Measurements from ENCODE around the gene TMEM219.
A peak's percentile ranks its signal among the peaks of the same experiment; 100 is the strongest.
"Not testable (repeated sequence)": the region's sequence is repeated elsewhere in the genome, so short reads cannot be mapped to it uniquely, and the experiment has no call there.

Gene TMEM219

DNA sequence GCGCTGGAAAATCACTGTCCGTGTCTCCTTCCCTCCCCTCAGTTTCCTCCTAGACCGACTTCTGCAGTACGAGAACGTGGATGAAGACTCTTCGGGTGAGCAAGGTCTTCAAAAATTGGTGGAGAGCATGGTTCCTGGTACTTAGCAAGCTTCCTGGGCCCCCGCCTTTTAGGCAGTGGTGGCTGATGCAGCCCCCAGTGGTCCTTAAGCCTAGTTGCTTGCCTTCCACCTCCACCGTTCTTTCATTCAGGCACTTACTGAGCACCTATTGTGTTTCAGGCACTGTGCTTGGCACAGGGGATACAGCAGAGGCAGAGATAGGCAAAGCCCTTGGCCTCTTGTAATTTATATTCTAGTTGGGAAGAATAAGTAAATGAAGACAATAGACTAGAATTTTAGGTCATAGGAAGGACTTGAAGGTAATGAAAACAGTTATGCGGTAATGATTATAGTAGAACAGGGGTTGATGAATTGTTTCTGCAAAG, 34.9 kb downstream of the TMEM219 start:
- no peak for DNase-seq

GRCh38 chr16:29999605-30000004, 37.7 kb downstream of the TMEM219 start:
- DNase-seq, result no peak

DNA sequence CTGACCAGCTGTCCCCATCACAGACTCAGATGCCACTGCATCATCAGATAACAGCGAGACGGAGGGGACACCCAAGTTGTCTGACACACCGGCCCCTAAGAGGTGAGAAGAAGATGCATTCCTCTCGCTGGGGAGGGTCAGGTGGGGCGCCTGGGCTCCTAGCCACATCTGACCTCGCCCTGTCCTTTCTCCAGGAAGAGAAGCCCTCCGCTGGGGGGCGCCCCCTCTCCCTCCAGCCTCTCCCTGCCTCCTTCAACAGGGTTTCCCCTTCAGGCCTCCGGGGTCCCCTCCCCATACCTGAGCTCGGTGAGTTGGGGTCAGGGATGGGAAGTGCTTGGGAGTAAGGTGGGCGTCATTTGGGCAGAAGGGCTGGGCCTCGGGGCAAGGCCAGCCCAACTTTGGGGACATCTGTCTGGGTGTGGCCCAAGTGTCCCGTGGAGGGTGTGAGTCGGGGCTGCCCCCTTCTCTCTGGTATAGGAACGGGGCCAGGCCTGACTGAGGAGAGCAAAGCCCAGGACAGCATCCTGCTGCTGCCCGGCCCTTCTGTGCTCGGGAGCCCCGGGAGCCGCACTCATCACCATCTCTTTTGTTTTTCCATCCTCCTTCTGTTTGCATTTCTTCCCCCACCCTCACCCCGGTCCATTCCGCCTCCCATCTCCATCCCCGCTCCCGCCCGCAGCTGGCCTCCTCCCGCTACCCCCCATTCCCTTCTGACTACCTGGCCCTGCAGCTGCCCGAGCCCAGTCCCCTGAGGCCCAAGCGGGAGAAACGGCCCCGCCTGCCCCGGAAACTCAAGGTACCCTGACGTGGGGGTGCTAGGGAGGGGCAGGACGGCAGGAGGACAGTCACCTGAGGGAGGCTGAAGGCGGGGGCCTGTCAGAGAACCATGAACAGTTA, 39.1 kb downstream of the TMEM219 start:
- no peak for DNase-seq

GRCh38 chr16:30002614-30003346, 40.9 kb downstream of the TMEM219 start:
- DNase-seq, result no peak

DNA sequence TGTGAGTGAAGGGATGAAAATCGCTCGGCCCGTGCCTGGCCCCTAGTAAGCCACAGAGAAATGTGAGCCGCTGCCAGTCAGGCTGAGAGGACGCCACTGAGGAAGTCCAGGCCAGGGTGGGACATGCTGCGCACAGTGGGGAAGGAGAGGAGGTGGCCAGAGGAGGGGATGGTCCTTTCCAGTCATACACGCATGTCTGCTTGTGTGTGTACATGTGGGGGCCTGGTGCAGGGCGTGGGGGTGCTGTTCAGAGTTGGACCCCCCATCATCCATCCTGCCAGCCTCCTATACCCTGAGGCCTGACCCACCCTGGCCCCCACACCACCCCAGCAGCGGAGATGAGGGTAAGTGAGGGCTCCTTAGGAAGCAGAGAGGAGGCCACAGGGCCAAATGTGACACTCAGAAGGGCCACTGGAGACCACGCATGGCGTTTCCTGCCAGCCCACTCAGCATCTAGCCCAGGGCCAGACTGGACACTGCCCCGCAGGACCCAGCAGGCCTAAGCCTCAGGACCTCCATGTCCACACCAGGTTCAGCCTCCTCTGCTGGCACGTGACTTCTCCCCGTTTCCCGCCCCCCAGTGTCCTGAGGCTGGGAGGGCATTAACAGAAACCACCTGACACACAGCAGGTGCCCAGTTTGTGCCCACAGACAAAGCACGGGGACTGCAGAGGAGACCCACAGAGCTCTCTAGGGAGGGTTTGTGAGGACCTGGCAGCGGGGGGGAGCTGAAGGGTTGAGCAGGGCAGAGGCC, 42.0 kb downstream of the TMEM219 start:
- DNase-seq, result no peak

DNA sequence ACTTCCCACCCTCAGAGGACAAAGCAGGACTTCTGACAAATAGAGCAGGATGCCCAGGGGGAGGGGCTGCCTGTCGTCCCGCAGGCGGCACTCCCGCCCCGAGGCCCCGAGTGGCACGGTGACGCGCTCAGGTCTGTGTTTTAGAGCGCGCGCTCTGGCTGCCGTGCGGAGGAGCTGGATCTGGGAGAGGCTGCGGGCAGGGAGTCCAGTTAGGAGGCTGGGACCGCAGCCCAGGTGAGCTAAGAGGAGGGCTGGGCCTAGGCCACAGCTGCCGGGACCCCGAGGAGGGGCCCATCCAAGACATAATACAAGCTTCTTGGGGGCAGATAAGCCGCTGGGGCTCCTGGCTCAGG, 42.5 kb downstream of the TMEM219 start:
- peak; percentile 59 for DNase-seq

- no peak for DNase-seq
Observed at GRCh38 chr16:30004811-30005242, 42.9 kb downstream of the TMEM219 start.

GRCh38 chr16:30005341-30006094, 43.6 kb downstream of the TMEM219 start:
- no peak for DNase-seq

GRCh38 chr16:30006095-30006473, 44.2 kb downstream of the TMEM219 start:
- no peak for DNase-seq

- no peak for DNase-seq
Observed at GRCh38 chr16:30006659-30007377, 44.9 kb downstream of the TMEM219 start.

DNA sequence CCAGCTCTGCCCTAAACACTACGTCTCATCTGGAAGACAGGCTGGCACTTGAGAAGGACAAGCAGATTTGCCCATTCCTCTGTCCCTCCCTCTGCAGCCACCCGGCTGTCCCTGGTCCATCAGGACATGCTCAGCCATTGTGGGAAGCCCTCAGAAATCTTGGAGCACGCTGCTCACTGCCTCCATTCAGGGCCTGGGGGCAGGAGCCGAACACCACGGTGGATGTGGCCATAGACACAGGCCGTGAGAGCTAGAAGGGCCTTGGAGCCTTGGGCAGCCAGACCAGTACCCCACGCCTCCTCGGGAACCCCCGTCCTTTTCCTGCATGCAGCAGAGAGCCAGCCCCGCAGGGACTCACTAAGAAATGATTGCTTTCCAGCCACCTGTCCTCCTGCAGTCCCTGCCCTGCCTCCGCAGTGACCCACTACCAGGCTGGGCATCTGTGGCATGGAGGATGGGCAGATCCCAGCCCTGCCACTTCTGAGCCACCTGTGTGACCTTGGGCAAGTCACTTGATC, 45.6 kb downstream of the TMEM219 start:
- no peak for DNase-seq

GRCh38 chr16:30009085-30009862, 47.4 kb downstream of the TMEM219 start:
- no peak for DNase-seq

- DNase-seq, result no peak
Observed at GRCh38 chr16:30009990-30010843, 48.3 kb downstream of the TMEM219 start.

- DNase-seq, result no peak
Observed at GRCh38 chr16:30010844-30011713, 49.2 kb downstream of the TMEM219 start, which contains the start of gene DOC2A. Gene DOC2A (minus strand): TSS chr16:30011027. CDS start chr16:30010222, 805 bp downstream.

DNA sequence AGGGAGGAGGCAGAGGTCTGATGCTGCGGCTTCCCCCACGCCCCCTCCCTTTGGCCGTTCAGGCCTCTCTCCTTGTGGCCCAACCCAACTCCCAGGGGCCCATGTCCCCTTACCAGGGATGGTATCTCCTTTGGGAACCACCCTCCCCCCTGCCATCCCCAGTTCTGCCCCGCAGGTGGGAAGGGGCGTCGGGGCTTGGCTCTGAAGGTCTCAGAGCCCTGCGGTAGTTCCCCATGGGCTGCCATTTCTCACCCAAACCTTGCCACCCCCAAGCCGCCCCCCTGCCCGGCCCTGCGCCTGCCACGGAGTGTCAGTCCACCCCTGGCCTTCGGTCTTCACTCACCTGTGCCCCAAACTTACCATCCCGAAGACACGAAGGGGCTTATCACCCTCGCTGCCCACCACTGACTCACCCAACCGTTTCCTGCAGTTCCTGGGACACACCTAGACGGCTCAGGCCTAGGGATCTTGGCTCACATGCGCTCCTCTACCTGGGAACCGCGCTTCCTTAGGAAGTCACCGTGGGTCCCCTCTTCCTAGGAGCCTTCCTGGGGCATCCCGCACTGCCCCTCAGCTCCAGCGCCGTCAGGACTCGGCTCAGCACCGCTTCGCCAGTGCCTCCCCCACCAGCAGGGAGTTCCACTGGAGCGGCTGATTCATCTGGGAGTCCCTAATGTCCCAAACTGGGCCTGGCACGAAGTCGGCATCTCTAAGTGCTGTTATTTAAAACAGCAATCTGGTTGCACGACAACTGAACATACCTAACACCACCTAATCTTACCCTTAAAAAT, 50.0 kb downstream of the TMEM219 start:
- DNase-seq, result no peak

DNA sequence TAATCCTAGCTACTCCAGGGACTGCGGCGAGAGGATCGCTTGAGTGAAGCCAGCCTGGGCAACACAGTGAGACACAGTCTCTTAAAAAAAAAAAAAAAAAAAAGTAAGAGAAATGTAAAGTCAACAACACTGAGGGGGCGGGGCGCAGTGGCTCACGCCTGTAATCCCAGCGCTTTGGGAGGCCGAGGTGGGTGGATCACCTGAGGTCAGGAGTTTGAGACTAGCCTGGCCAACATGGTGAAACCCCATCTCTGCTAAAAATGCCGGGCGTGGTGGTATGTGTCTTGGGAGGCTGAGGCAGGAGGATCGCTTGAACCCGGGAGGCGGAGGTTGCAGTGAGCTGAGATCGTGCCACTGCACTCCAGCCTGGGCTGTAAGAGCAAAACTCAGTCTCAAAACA, 50.7 kb downstream of the TMEM219 start:
- not testable (repeated sequence) for DNase-seq

GRCh38 chr16:30015450-30015849, 53.6 kb downstream of the TMEM219 start:
- DNase-seq, result not testable (repeated sequence)
